Smooth muscle cell (in vitro differentiated cells): Measurements from ENCODE around the gene SLC6A20. TPM values are rescaled to one million over a fixed set of nuclear protein-coding genes. Genes with fewer than 3 reads are reported as not detected.

Experiments
- DNase-seq: peaks from one replicate; lab custom pipeline; 2025; ENCODE audit not compliant: unreplicated experiment; lab: John Stamatoyannopoulos, UW
- H2AFZ ChIP-seq: fragments of 200-600 bp; sonication (generic); 2 replicates; pipeline ENCODE4 v1.6.0; 2016; ENCODE audit warnings: antibody characterized with exemption, low read depth, mild to moderate bottlenecking
- H3F3A ChIP-seq: fragments of 200-600 bp; sonication (generic); 2 replicates; pipeline ENCODE4 v1.6.0; 2017; ENCODE audit warnings: antibody characterized with exemption, low read depth
- H3K27ac ChIP-seq: fragments of 200-600 bp; sonication (generic); 2 replicates; pipeline ENCODE4 v1.5.1; 2016; ENCODE audit warnings: low read depth, mild to moderate bottlenecking
- H3K27me3 ChIP-seq: fragments of 200-600 bp; sonication (generic); 2 replicates; pipeline ENCODE4 v1.6.1; 2016; ENCODE audit warnings: low read depth, mild to moderate bottlenecking
- H3K36me3 ChIP-seq: fragments of 200-600 bp; sonication (generic); 2 replicates; pipeline ENCODE4 v1.5.1; 2016; ENCODE audit warnings: low read depth
- H3K4me1 ChIP-seq: fragments of 200-600 bp; sonication (generic); 2 replicates; pipeline ENCODE4 v1.5.1; 2016; ENCODE audit warnings: low read depth
- H3K4me2 ChIP-seq: fragments of 200-600 bp; sonication (generic); 2 replicates; pipeline ENCODE4 v1.6.0; 2016; ENCODE audit warnings: mild to moderate bottlenecking
- H3K4me3 ChIP-seq: fragments of 200-600 bp; sonication (generic); 2 replicates; pipeline ENCODE4 v1.5.1; 2016; ENCODE audit warnings: mild to moderate bottlenecking
- H3K79me2 ChIP-seq: fragments of 200-600 bp; sonication (generic); 2 replicates; pipeline ENCODE4 v1.6.0; 2016; ENCODE audit warnings: low read depth, mild to moderate bottlenecking
- H3K9ac ChIP-seq: fragments of 200-600 bp; sonication (generic); 2 replicates; pipeline ENCODE4 v1.6.0; 2016; ENCODE audit warnings: low read depth
- H3K9me3 ChIP-seq: fragments of 200-600 bp; sonication (generic); replicated peaks from 2 replicates; pipeline ENCODE4 v1.5.1; 2016; ENCODE audit warnings: low read depth
- H4K20me1 ChIP-seq: fragments of 200-600 bp; sonication (generic); 2 replicates; pipeline ENCODE4 v1.6.0; 2016; ENCODE audit warnings: low read depth
- CTCF ChIP-seq: fragments of 200-600 bp; sonication (generic); IDR thresholded peaks from 2 replicates; pipeline ENCODE4 v1.5.1; 2017; ENCODE audit warnings: borderline replicate concordance, mild to moderate bottlenecking, antibody characterized with exemption; ENCODE audit not compliant: insufficient read depth, poor library complexity, severe bottlenecking
- WGBS: methylation state at CpG from one replicate; pipeline ENCODE4 v1.1.7; 2016; ENCODE audit warnings: low lambda C conversion rate; 5-methylcytosine and 5-hydroxymethylcytosine counted together
- polyA plus RNA-seq: library from polyadenylated mRNA; unstranded; fragments of >200 nt; fragmentation: Nextera tagmentation; extraction: Ambion mirVana; gene quantifications from 2 replicates; pipeline ENCODE4 v1.2.1, GENCODE V29; 2016
- total RNA-seq: library from RNA; depleted of rRNA; stranded (reverse); fragments of >200 nt; gene quantifications from 2 replicates; pipeline ENCODE4 v1.2.3, GENCODE V29; 2014

SLC6A20 gene
- total and polyA plus RNA-seq, 2 experiments from 2014 or later = 0.10 to 0.49 TPM

- H3K27me3 ChIP-seq = peaks cover 18% of the 10 kb centered on the region
- WGBS = 87% methylated on average over 5 of the region's 5 CpGs
These were observed 7.1 kb upstream of the SLC6A20 start for GRCh38 chr3:45803252-45803935.

GRCh38 chr3:45802146-45802545, 5.8 kb upstream of the SLC6A20 start:
- no peak overlapping the region for H3K9ac ChIP-seq
- 95% methylated on average over 9 of the region's 9 CpGs for WGBS

More at GRCh38 chr3:45803252-45803935, 7.1 kb upstream of the SLC6A20 start:
- Histone ChIP-seq H3K9me3 (no peaks in the 10 kb centered on the region), H3F3A (no peaks in the 10 kb centered on the region), H3K27ac (no peak overlapping the region), H3K36me3 (no peaks in the 10 kb centered on the region), H3K9ac (no peak overlapping the region), H3K4me3 (no peak overlapping the region), H3K4me2 (no peak overlapping the region), H3K79me2 (no peaks in the 10 kb centered on the region), H2AFZ (no peak overlapping the region), H3K4me1 (no peaks in the 10 kb centered on the region), H4K20me1 (no peaks in the 10 kb centered on the region)
- no peak for DNase-seq
- no peak for TF ChIP-seq CTCF

GRCh38 chr3:45800611-45801010, 4.3 kb upstream of the SLC6A20 start:
- no peak for DNase-seq
- TF ChIP-seq CTCF = no peak
- no peak overlapping the region for H2AFZ ChIP-seq
- H3K9ac ChIP-seq = no peak overlapping the region
- no peaks in the 10 kb centered on the region for H4K20me1 ChIP-seq
- no peaks in the 10 kb centered on the region for H3K36me3 ChIP-seq
- H3K4me2 ChIP-seq = no peak overlapping the region
- H3K4me1 ChIP-seq = no peaks in the 10 kb centered on the region
- H3K4me3 ChIP-seq = no peak overlapping the region
- no peaks in the 10 kb centered on the region for H3F3A ChIP-seq
- no peaks in the 10 kb centered on the region for H3K9me3 ChIP-seq
- no peaks in the 10 kb centered on the region for H3K79me2 ChIP-seq
- WGBS = 88% methylated on average over 4 of the region's 4 CpGs
- H3K27me3 ChIP-seq = peaks cover 46% of the 10 kb centered on the region
- H3K27ac ChIP-seq = no peak overlapping the region

More at GRCh38 chr3:45802146-45802545, 5.8 kb upstream of the SLC6A20 start:
- Histone ChIP-seq H3F3A (no peaks in the 10 kb centered on the region), H3K9me3 (no peaks in the 10 kb centered on the region), H3K4me1 (no peaks in the 10 kb centered on the region), H3K79me2 (no peaks in the 10 kb centered on the region), H3K36me3 (no peaks in the 10 kb centered on the region), H3K27me3 (peaks cover 30% of the 10 kb centered on the region), H3K4me3 (no peak overlapping the region), H3K4me2 (no peak overlapping the region), H3K27ac (no peak overlapping the region), H2AFZ (no peak overlapping the region), H4K20me1 (no peaks in the 10 kb centered on the region)
- TF ChIP-seq CTCF = no peak
- DNase-seq = no peak

- Histone ChIP-seq H3K27me3 (peaks cover 56% of the 10 kb centered on the region), H2AFZ (no peak overlapping the region), H3K4me1 (no peaks in the 10 kb centered on the region), H4K20me1 (no peaks in the 10 kb centered on the region), H3K79me2 (no peaks in the 10 kb centered on the region), H3K27ac (no peak overlapping the region), H3K9me3 (no peaks in the 10 kb centered on the region), H3K4me2 (no peak overlapping the region), H3K4me3 (no peak overlapping the region), H3K36me3 (no peaks in the 10 kb centered on the region), H3K9ac (no peak overlapping the region), H3F3A (no peaks in the 10 kb centered on the region)
- no peak for TF ChIP-seq CTCF
- DNase-seq = no peak
- WGBS = 93% methylated on average over 2 of the region's 2 CpGs
These were observed 3.2 kb upstream of the SLC6A20 start for GRCh38 chr3:45799586-45799985.
